ENCODE measurements around the gene PLAC8L1.

GRCh38 chr5:146068977-146069779, 36.2 kb downstream of the PLAC8L1 start:
- no peak for TF ChIP-seq CTCF (optimal IDR thresholded peaks at IDR 0.05 in 1 of 3, IDR thresholded peaks at IDR 0.05 in 1 of 3, conservative IDR thresholded peaks at IDR 0.05 in 1 of 3; ENCODE audit: extremely low read depth in 1 of 3, insufficient read depth in 2 of 3, low read length in 3 of 3)
- no peak for TF ChIP-seq EZH2 (IDR thresholded peaks at IDR 0.05; ENCODE audit: low read length)
